ENCODE data around the gene ZBTB20.

DNA sequence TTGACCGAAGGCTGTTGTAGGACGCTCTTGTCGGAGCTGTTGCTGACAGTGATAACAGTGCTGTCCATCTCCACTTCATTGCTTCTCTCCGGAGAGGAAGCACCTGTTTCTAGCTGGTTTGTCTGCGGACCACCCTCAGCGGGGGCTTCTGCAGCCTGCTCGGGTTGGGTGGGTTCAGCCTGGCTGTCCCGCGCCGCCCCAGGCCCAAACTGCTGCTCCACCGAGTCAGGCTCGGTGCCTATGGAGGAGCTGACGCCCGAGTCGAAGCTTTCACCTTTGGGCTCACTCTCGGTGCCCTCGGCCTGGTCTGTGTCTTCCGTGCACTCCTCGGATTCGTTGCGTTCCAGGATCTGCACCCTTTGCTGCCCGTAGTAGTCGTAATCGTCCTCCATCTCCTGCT is 796.4 kb downstream of the ZBTB20 start:
- TF ChIP-seq, protein P1, sequence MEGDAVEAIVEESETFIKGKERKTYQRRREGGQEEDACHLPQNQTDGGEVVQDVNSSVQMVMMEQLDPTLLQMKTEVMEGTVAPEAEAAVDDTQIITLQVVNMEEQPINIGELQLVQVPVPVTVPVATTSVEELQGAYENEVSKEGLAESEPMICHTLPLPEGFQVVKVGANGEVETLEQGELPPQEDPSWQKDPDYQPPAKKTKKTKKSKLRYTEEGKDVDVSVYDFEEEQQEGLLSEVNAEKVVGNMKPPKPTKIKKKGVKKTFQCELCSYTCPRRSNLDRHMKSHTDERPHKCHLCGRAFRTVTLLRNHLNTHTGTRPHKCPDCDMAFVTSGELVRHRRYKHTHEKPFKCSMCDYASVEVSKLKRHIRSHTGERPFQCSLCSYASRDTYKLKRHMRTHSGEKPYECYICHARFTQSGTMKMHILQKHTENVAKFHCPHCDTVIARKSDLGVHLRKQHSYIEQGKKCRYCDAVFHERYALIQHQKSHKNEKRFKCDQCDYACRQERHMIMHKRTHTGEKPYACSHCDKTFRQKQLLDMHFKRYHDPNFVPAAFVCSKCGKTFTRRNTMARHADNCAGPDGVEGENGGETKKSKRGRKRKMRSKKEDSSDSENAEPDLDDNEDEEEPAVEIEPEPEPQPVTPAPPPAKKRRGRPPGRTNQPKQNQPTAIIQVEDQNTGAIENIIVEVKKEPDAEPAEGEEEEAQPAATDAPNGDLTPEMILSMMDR (IDR thresholded peaks at IDR 0.05), result no peak
- TF ChIP-seq EP300 (IDR thresholded peaks at IDR 0.05), result no peak
